HG03103 (cell line): ENCODE data around the gene PRKCG.
"Not testable (repeated sequence)": the region's sequence is repeated elsewhere in the genome, so short reads cannot be mapped to it uniquely, and the experiment has no call there.

ENCODE experiments used
- ATAC-seq: cut with Tn5 transposase; IDR thresholded peaks from one replicate; pipeline ENCODE4 v1.9.1; 2021; ENCODE audit warnings: low read depth; ENCODE audit not compliant: unreplicated experiment

The PRKCG gene

GRCh38 chr19:53881482-53882390 lies at the start of gene PRKCG:
PRKCG (plus strand) TSS chr19:53882197; CDS start chr19:53882495, 298 bp downstream.
- no peak for ATAC-seq

- ATAC-seq, result not testable (repeated sequence)
These were observed 49.1 kb upstream of the PRKCG start for GRCh38 chr19:53832861-53833260.

- ATAC-seq, result not testable (repeated sequence)
These were observed 43.6 kb upstream of the PRKCG start for GRCh38 chr19:53838446-53838845.

- not testable (repeated sequence) for ATAC-seq
These were observed 41.8 kb upstream of the PRKCG start for GRCh38 chr19:53840241-53840640.

GRCh38 chr19:53840914-53841313 lies 41.1 kb upstream of the PRKCG start:
- not testable (repeated sequence) for ATAC-seq

GRCh38 chr19:53844849-53845246 lies 37.1 kb upstream of the PRKCG start:
- no peak for ATAC-seq

GRCh38 chr19:53847555-53847954 lies 34.4 kb upstream of the PRKCG start:
- no peak for ATAC-seq

GRCh38 chr19:53849237-53849676 lies 32.7 kb upstream of the PRKCG start:
- ATAC-seq, result no peak

- no peak for ATAC-seq
These were observed 28.3 kb upstream of the PRKCG start for GRCh38 chr19:53853707-53854106.

- ATAC-seq, result no peak
These were observed 17.6 kb upstream of the PRKCG start for GRCh38 chr19:53864308-53864836.

- no peak for ATAC-seq
These were observed 16.5 kb upstream of the PRKCG start for GRCh38 chr19:53865523-53865917.

- ATAC-seq, result no peak
These were observed 15.8 kb upstream of the PRKCG start for GRCh38 chr19:53865918-53866864.

- ATAC-seq, result no peak
These were observed 15.2 kb upstream of the PRKCG start for GRCh38 chr19:53866865-53867224.

- peak; percentile 52 for ATAC-seq
These were observed 14.5 kb upstream of the PRKCG start, which contains the start of gene MYADM for GRCh38 chr19:53867225-53868090. MYADM (plus strand) TSS chr19:53867883; CDS start chr19:53873530, 5,647 bp downstream.

GRCh38 chr19:53868091-53868891 lies 13.7 kb upstream of the PRKCG start:
- ATAC-seq, result no peak

- ATAC-seq, result peak; percentile 32
These were observed 12.8 kb upstream of the PRKCG start for GRCh38 chr19:53868892-53869804.

- ATAC-seq, result not testable (repeated sequence)
These were observed 12.1 kb upstream of the PRKCG start for GRCh38 chr19:53869805-53870484.
